Vagina (tissue), 2 donors: ENCODE data around the gene NT5C1A.

Experiments used
- CTCF ChIP-seq, 3 experiments: fragments of 450-650 bp in 2 of 3; fragments of 200-600 bp in 1 of 3; sonication (generic) in 1 of 3; IDR thresholded peaks; one replicate each; pipeline ENCODE4 v1.5.1; 2017 to 2019; ENCODE audit warnings: antibody characterized with exemption in 3 of 3, mild to moderate bottlenecking in 2 of 3, moderate library complexity in 2 of 3
- POLR2A ChIP-seq, 2 donors: fragments of 450-650 bp; IDR thresholded peaks; one replicate each; pipeline ENCODE4 v1.6.1; 2017; ENCODE audit warnings: antibody characterized with exemption in 2 of 2, mild to moderate bottlenecking in 2 of 2, moderate library complexity in 2 of 2
- POLR2AphosphoS5 ChIP-seq, 2 donors: sonication (generic); formaldehyde crosslinking; IDR thresholded peaks; one replicate each; pipeline ENCODE4 v1.9.0; 2017; ENCODE audit warnings: antibody characterized with exemption in 2 of 2, mild to moderate bottlenecking in 2 of 2, low read depth in 1 of 2; ENCODE audit not compliant: insufficient read depth in 1 of 2

GRCh38 chr1:39643705-39644104, 28.2 kb downstream of the NT5C1A start:
- TF ChIP-seq CTCF (IDR thresholded peaks at IDR 0.05) = no peak
- no peak for TF ChIP-seq POLR2A (IDR thresholded peaks at IDR 0.05)
- no peak for TF ChIP-seq POLR2AphosphoS5 (IDR thresholded peaks at IDR 0.05; ENCODE audit: insufficient read depth in 1 of 2, low read depth in 1 of 2)
